ENCODE data around the gene PREX1.

The PREX1 gene

GRCh38 chr20:48574383-48574782, 253.4 kb downstream of the PREX1 start:
- H3K4me2 ChIP-seq, result no peak overlapping the region
- H3K9ac ChIP-seq, result no peak overlapping the region
- no peak for TF ChIP-seq Cebpa-rat (IDR thresholded peaks at IDR 0.05)
- no peak overlapping the region for H3K4me3 ChIP-seq
- H3K4me1 ChIP-seq, result peaks cover 0 to 11% (median 0%) of the 10 kb centered on the region in 10 experiments; a peak in 4 of 20 replicates
- H3K27ac ChIP-seq, result no peak overlapping the region
- H4K20me1 ChIP-seq, result no peaks in the 10 kb centered on the region
- no peaks in the 10 kb centered on the region for H3K27me3 ChIP-seq
- no peaks in the 10 kb centered on the region for H3K9me3 ChIP-seq (replicated peaks in 1 of 11)
- no peaks in the 10 kb centered on the region for H3K36me3 ChIP-seq
